Globus pallidus (tissue), 1 donor: ENCODE measurements around the gene DNAJC17.

Experiments
- DNase-seq: peaks from one replicate; pipeline ENCODE4 v3.0.0-alpha.2; 2015; ENCODE audit warnings: low spot score

DNAJC17 gene

GRCh38 chr15:40789999-40790398, 17.3 kb downstream of the DNAJC17 start:
- DNase-seq = no peak

GRCh38 chr15:40789119-40789518, 18.2 kb downstream of the DNAJC17 start:
- DNase-seq = no peak

- no peak for DNase-seq
These were observed 19.3 kb downstream of the DNAJC17 start for GRCh38 chr15:40787991-40788390.

GRCh38 chr15:40787344-40787841, 19.9 kb downstream of the DNAJC17 start:
- DNase-seq = no peak

- no peak for DNase-seq
These were observed 21.5 kb downstream of the DNAJC17 start for GRCh38 chr15:40785814-40786213.

GRCh38 chr15:40785164-40785563, 22.1 kb downstream of the DNAJC17 start:
- DNase-seq = no peak

- DNase-seq = no peak
These were observed 24.6 kb downstream of the DNAJC17 start for GRCh38 chr15:40782609-40783227.

GRCh38 chr15:40776537-40777141, 30.6 kb downstream of the DNAJC17 start:
- no peak for DNase-seq

GRCh38 chr15:40775740-40776536, 31.3 kb downstream of the DNAJC17 start:
- no peak for DNase-seq

- no peak for DNase-seq
These were observed 32.3 kb downstream of the DNAJC17 start for GRCh38 chr15:40775007-40775406.

GRCh38 chr15:40773902-40774301, 33.4 kb downstream of the DNAJC17 start:
- DNase-seq = no peak

- DNase-seq = no peak
These were observed 33.8 kb downstream of the DNAJC17 start for GRCh38 chr15:40773496-40773895.

- no peak for DNase-seq
These were observed 35.3 kb downstream of the DNAJC17 start for GRCh38 chr15:40772014-40772413.

- no peak for DNase-seq
These were observed 36.0 kb downstream of the DNAJC17 start for GRCh38 chr15:40771242-40771641.

GRCh38 chr15:40770147-40770721, 37.0 kb downstream of the DNAJC17 start:
- no peak for DNase-seq

- DNase-seq = no peak
These were observed 37.8 kb downstream of the DNAJC17 start, which contains the start of gene C15orf62 for GRCh38 chr15:40769274-40770146. Gene C15orf62, plus strand, starts transcription at chr15:40769980. Its CDS starts 516 bp downstream, at chr15:40770496.

GRCh38 chr15:40768521-40769273, 38.6 kb downstream of the DNAJC17 start:
- no peak for DNase-seq

GRCh38 chr15:40767838-40768500, 39.3 kb downstream of the DNAJC17 start:
- no peak for DNase-seq

GRCh38 chr15:40766906-40767837, 40.1 kb downstream of the DNAJC17 start:
- no peak for DNase-seq
